GM18505 (cell line): ENCODE results near the gene GPR162.
"Not testable (repeated sequence)": the region's sequence is repeated elsewhere in the genome, so short reads cannot be mapped to it uniquely, and the experiment has no call there.

Source experiments
- ATAC-seq: cut with Tn5 transposase; IDR thresholded peaks from one replicate; pipeline ENCODE4 v1.9.1; 2021; ENCODE audit not compliant: unreplicated experiment
- POLR2A ChIP-seq: IDR thresholded peaks from 4 replicates; pipeline ENCODE4 v1.6.1; 2011; ENCODE audit warnings: borderline replicate concordance; ENCODE audit not compliant: insufficient read depth, insufficient read length; ENCODE audit errors: extremely low read depth

GPR162 gene

GRCh38 chr12:6852651-6853354 lies 31.2 kb downstream of the GPR162 start:
- no peak for ATAC-seq
- TF ChIP-seq POLR2A = no peak

- no peak for ATAC-seq
- no peak for TF ChIP-seq POLR2A
These were observed 32.0 kb downstream of the GPR162 start for GRCh38 chr12:6853626-6854025.

GRCh38 chr12:6854036-6854435 lies 32.4 kb downstream of the GPR162 start:
- ATAC-seq = no peak
- TF ChIP-seq POLR2A = no peak

- TF ChIP-seq POLR2A = no peak
- no peak for ATAC-seq
These were observed 33.7 kb downstream of the GPR162 start for GRCh38 chr12:6855322-6855721.

- no peak for ATAC-seq
These were observed 37.2 kb downstream of the GPR162 start for GRCh38 chr12:6858799-6859198.

GRCh38 chr12:6860116-6860515 lies 38.5 kb downstream of the GPR162 start:
- TF ChIP-seq POLR2A = no peak
- no peak for ATAC-seq

More at GRCh38 chr12:6858799-6859198, 37.2 kb downstream of the GPR162 start:
- no peak for TF ChIP-seq POLR2A

GRCh38 chr12:6860942-6861341 lies 39.3 kb downstream of the GPR162 start:
- ATAC-seq = no peak

GRCh38 chr12:6861391-6861790 lies 39.8 kb downstream of the GPR162 start:
- ATAC-seq = no peak
- no peak for TF ChIP-seq POLR2A

More at GRCh38 chr12:6860942-6861341, 39.3 kb downstream of the GPR162 start:
- TF ChIP-seq POLR2A = no peak

GRCh38 chr12:6863033-6863432 lies 41.4 kb downstream of the GPR162 start:
- no peak for TF ChIP-seq POLR2A
- ATAC-seq = no peak

GRCh38 chr12:6863586-6864321 lies 42.1 kb downstream of the GPR162 start:
- TF ChIP-seq POLR2A = no peak

GRCh38 chr12:6865307-6865706 lies 43.7 kb downstream of the GPR162 start:
- ATAC-seq = not testable (repeated sequence)

More at GRCh38 chr12:6863586-6864321, 42.1 kb downstream of the GPR162 start:
- no peak for ATAC-seq

- no peak for ATAC-seq
- no peak for TF ChIP-seq POLR2A
These were observed 44.7 kb downstream of the GPR162 start for GRCh38 chr12:6866163-6866919.

- ATAC-seq = peak; percentile 3
These were observed 45.3 kb downstream of the GPR162 start for GRCh38 chr12:6866920-6867412.

More at GRCh38 chr12:6866920-6867412, 45.3 kb downstream of the GPR162 start:
- TF ChIP-seq POLR2A = no peak
